Panc1 (cell line): Measurements from ENCODE around the gene SOX5.

ENCODE experiments used
- CTCF ChIP-seq: fragments of 450-650 bp; IDR thresholded peaks from 2 replicates; pipeline ENCODE4 v1.5.1; 2017; ENCODE audit warnings: mild to moderate bottlenecking
- REST ChIP-seq, 2 experiments: IDR thresholded peaks; 2 replicates each; pipeline ENCODE4 v1.6.1; 2011 to 2012; ENCODE audit warnings: low read depth in 2 of 2, control low read depth in 1 of 2, low read length in 1 of 2, mild to moderate bottlenecking in 1 of 2, moderate library complexity in 1 of 2; ENCODE audit not compliant: insufficient read depth in 1 of 2
- SIN3A ChIP-seq: IDR thresholded peaks from 2 replicates; pipeline ENCODE4 v1.6.1; 2012; ENCODE audit warnings: low read depth, mild to moderate bottlenecking, low read length, moderate library complexity, borderline replicate concordance; ENCODE audit not compliant: insufficient read depth

GRCh38 chr12:23694307-23694706, 255.2 kb downstream of the SOX5 start:
- no peak for TF ChIP-seq REST (IDR thresholded peaks at IDR 0.05; ENCODE audit: insufficient read depth in 1 of 2, low read depth in 2 of 2, low read length in 1 of 2)
- no peak for TF ChIP-seq CTCF
- TF ChIP-seq SIN3A = no peak
